HUES64 (cell line): ENCODE measurements around the gene STK10.

ENCODE experiments used
- H3K27ac ChIP-seq: 2 replicates; pipeline ENCODE4 v1.7.0; 2013; ENCODE audit warnings: low read depth, low read length, inconsistent platforms
- H3K27me3 ChIP-seq: 2 replicates; pipeline ENCODE4 v1.6.1; 2013; ENCODE audit warnings: mild to moderate bottlenecking, low read length; ENCODE audit not compliant: insufficient read depth
- H3K36me3 ChIP-seq: 2 replicates; pipeline ENCODE4 v1.6.1; 2013; ENCODE audit warnings: mild to moderate bottlenecking, low read length; ENCODE audit not compliant: insufficient read depth
- H3K4me1 ChIP-seq: 2 replicates; pipeline ENCODE4 v1.6.1; 2013; ENCODE audit warnings: mild to moderate bottlenecking, low read length, moderate library complexity; ENCODE audit not compliant: insufficient read depth
- H3K4me3 ChIP-seq: 2 replicates; pipeline ENCODE4 v1.5.1; 2013; ENCODE audit warnings: mild to moderate bottlenecking, low read length, moderate library complexity
- H3K9ac ChIP-seq: 2 replicates; pipeline ENCODE4 v1.6.1; 2013; ENCODE audit warnings: mild to moderate bottlenecking, low read depth, low read length
- H3K9me3 ChIP-seq: 2 replicates; pipeline ENCODE4 v1.6.1; 2013; ENCODE audit warnings: low read depth, low read length; ENCODE audit not compliant: insufficient read depth
- WGBS: fragments of 150-250, 120-280 bp; methylation state at CpG from one replicate; pipeline ENCODE4 v1.1.7; 2013; ENCODE audit warnings: missing lambda C conversion rate; 5-methylcytosine and 5-hydroxymethylcytosine counted together

STK10 gene

GRCh38 chr5:172149073-172149472 is 39.0 kb downstream of the STK10 start:
- WGBS, result 94% methylated on average over 3 of the region's 3 CpGs
- H3K27ac ChIP-seq, result no peak overlapping the region
- H3K9me3 ChIP-seq, result no peaks in the 10 kb centered on the region
- no peaks in the 10 kb centered on the region; the same call in 1 of the 2 replicates for H3K36me3 ChIP-seq
- no peaks in the 10 kb centered on the region for H3K27me3 ChIP-seq
- no peak overlapping the region for H3K9ac ChIP-seq
- 0 out of 2 replicates have a peak, but pooled peaks cover 3% of the 10 kb centered on the region for H3K4me1 ChIP-seq
- H3K4me3 ChIP-seq, result no peak overlapping the region

- Histone ChIP-seq H3K9me3 (no peaks in the 10 kb centered on the region), H3K36me3 (no peaks in the 10 kb centered on the region; the same call in 1 of the 2 replicates), H3K27ac (no peak overlapping the region), H3K9ac (no peak overlapping the region), H3K27me3 (no peaks in the 10 kb centered on the region), H3K4me1 (0 out of 2 replicates have a peak, but pooled peaks cover 3% of the 10 kb centered on the region), H3K4me3 (no peak overlapping the region)
- 94% methylated on average over 9 of the region's 9 CpGs for WGBS
Observed at GRCh38 chr5:172148381-172148780, 39.6 kb downstream of the STK10 start.

- Histone ChIP-seq H3K9me3 (no peaks in the 10 kb centered on the region), H3K27ac (no peak overlapping the region), H3K4me1 (0 out of 2 replicates have a peak, but pooled peaks cover 3% of the 10 kb centered on the region), H3K27me3 (no peaks in the 10 kb centered on the region), H3K36me3 (no peaks in the 10 kb centered on the region; the same call in 1 of the 2 replicates), H3K9ac (no peak overlapping the region), H3K4me3 (no peak overlapping the region)
- WGBS, result 94% methylated on average over 10 of the region's 10 CpGs
Observed at GRCh38 chr5:172147857-172148256, 40.2 kb downstream of the STK10 start.

GRCh38 chr5:172146748-172147092 is 41.3 kb downstream of the STK10 start:
- Histone ChIP-seq H3K27ac (no peak overlapping the region), H3K4me1 (0 out of 2 replicates have a peak, but pooled peaks cover 3% of the 10 kb centered on the region), H3K4me3 (no peak overlapping the region), H3K9me3 (no peaks in the 10 kb centered on the region), H3K36me3 (no peaks in the 10 kb centered on the region), H3K9ac (no peak overlapping the region), H3K27me3 (no peaks in the 10 kb centered on the region)
- 96% methylated on average over 9 of the region's 9 CpGs for WGBS

GRCh38 chr5:172145870-172146747 is 41.9 kb downstream of the STK10 start:
- no peaks in the 10 kb centered on the region for H3K9me3 ChIP-seq
- no peak overlapping the region for H3K9ac ChIP-seq
- WGBS, result 91% methylated on average over 21 of the region's 21 CpGs
- no peak overlapping the region for H3K27ac ChIP-seq
- H3K27me3 ChIP-seq, result no peaks in the 10 kb centered on the region
- no peaks in the 10 kb centered on the region for H3K36me3 ChIP-seq
- no peak overlapping the region for H3K4me3 ChIP-seq
- H3K4me1 ChIP-seq, result 0 out of 2 replicates have a peak, but pooled peaks cover 3% of the 10 kb centered on the region

GRCh38 chr5:172144931-172145869 is 42.8 kb downstream of the STK10 start:
- Histone ChIP-seq H3K27ac (no peak overlapping the region), H3K9me3 (no peaks in the 10 kb centered on the region), H3K27me3 (no peaks in the 10 kb centered on the region), H3K4me1 (0 out of 2 replicates have a peak, but pooled peaks cover 3% of the 10 kb centered on the region), H3K9ac (no peak overlapping the region), H3K36me3 (no peaks in the 10 kb centered on the region), H3K4me3 (no peak overlapping the region)
- WGBS, result 87% methylated on average over 15 of the region's 15 CpGs

- WGBS, result 81% methylated on average over 9 of the region's 10 CpGs
- Histone ChIP-seq H3K9ac (no peak overlapping the region), H3K9me3 (no peaks in the 10 kb centered on the region), H3K4me3 (no peak overlapping the region), H3K36me3 (no peaks in the 10 kb centered on the region), H3K4me1 (0 out of 2 replicates have a peak, but pooled peaks cover 3% of the 10 kb centered on the region), H3K27me3 (no peaks in the 10 kb centered on the region), H3K27ac (no peak overlapping the region)
Observed at GRCh38 chr5:172144291-172144815, 43.7 kb downstream of the STK10 start.

GRCh38 chr5:172143875-172144274 is 44.1 kb downstream of the STK10 start:
- Histone ChIP-seq H3K9me3 (no peaks in the 10 kb centered on the region), H3K4me1 (0 out of 2 replicates have a peak, but pooled peaks cover 3% of the 10 kb centered on the region), H3K27me3 (no peaks in the 10 kb centered on the region), H3K9ac (no peak overlapping the region), H3K4me3 (no peak overlapping the region), H3K27ac (no peak overlapping the region), H3K36me3 (no peaks in the 10 kb centered on the region)
- 91% methylated on average over 6 of the region's 6 CpGs for WGBS

GRCh38 chr5:172142709-172143215 is 45.3 kb downstream of the STK10 start:
- Histone ChIP-seq H3K4me1 (0 out of 2 replicates have a peak, but pooled peaks cover 3% of the 10 kb centered on the region), H3K27me3 (no peaks in the 10 kb centered on the region), H3K9ac (no peak overlapping the region), H3K27ac (no peak overlapping the region), H3K36me3 (no peaks in the 10 kb centered on the region), H3K4me3 (no peak overlapping the region), H3K9me3 (no peaks in the 10 kb centered on the region)
- 89% methylated on average over 5 of the region's 5 CpGs for WGBS

GRCh38 chr5:172141949-172142319 is 46.1 kb downstream of the STK10 start:
- Histone ChIP-seq H3K9me3 (no peaks in the 10 kb centered on the region), H3K9ac (no peak overlapping the region), H3K27ac (no peak overlapping the region), H3K4me3 (no peak overlapping the region), H3K27me3 (no peaks in the 10 kb centered on the region), H3K36me3 (no peaks in the 10 kb centered on the region), H3K4me1 (0 out of 2 replicates have a peak, but pooled peaks cover 3% of the 10 kb centered on the region)
- 88% methylated on average over 5 of the region's 5 CpGs for WGBS
